Neural cell (in vitro differentiated cells): ENCODE results near the gene HELZ. TPM values are rescaled to one million over a fixed set of nuclear protein-coding genes. Genes with fewer than 3 reads are reported as not detected.

Experiments used
- H2AFZ ChIP-seq: fragments of 200-600, 300-800 bp; sonication (generic), shearing (Covaris generic); 2 replicates; pipeline ENCODE4 v1.6.0; 2014; ENCODE audit warnings: low read depth, mild to moderate bottlenecking, antibody characterized with exemption, low read length, moderate library complexity
- H3F3A ChIP-seq: fragments of 200-600 bp; shearing (Covaris generic); 2 replicates; pipeline ENCODE4 v1.6.1; 2016; ENCODE audit warnings: mild to moderate bottlenecking, moderate library complexity, mixed read lengths, antibody characterized with exemption, low read length; ENCODE audit not compliant: insufficient read depth, poor library complexity, severe bottlenecking
- H3K27ac ChIP-seq: fragments of 200-600, 300-800 bp; sonication (generic), shearing (Covaris generic); 2 replicates; pipeline ENCODE4 v1.5.1; 2014; ENCODE audit warnings: mild to moderate bottlenecking, low read length, moderate library complexity
- H3K27me3 ChIP-seq: fragments of 300-800, 200-600 bp; sonication (generic), shearing (Covaris generic); 2 replicates; pipeline ENCODE4 v1.6.0; 2014; ENCODE audit warnings: mild to moderate bottlenecking, low read depth, low read length, moderate library complexity; ENCODE audit not compliant: insufficient read depth
- H3K36me3 ChIP-seq: fragments of 300-800, 200-600 bp; sonication (generic), shearing (Covaris generic); 2 replicates; pipeline ENCODE4 v1.5.1; 2014; ENCODE audit warnings: mild to moderate bottlenecking, antibody characterized with exemption, low read length, moderate library complexity; ENCODE audit not compliant: insufficient read depth
- H3K4me2 ChIP-seq: fragments of 300-800, 200-600 bp; sonication (generic), shearing (Covaris generic); 2 replicates; pipeline ENCODE4 v1.6.0; 2014; ENCODE audit warnings: mild to moderate bottlenecking, low read length
- H3K4me3 ChIP-seq: fragments of 300-800, 200-600 bp; sonication (generic), shearing (Covaris generic); 2 replicates; pipeline ENCODE4 v1.5.1; 2014; ENCODE audit warnings: mild to moderate bottlenecking, low read length, moderate library complexity
- H3K79me2 ChIP-seq: fragments of 200-600 bp; shearing (Covaris generic); replicated peaks from 2 replicates; pipeline ENCODE4 v1.6.0; 2014; ENCODE audit warnings: mild to moderate bottlenecking, low read length, moderate library complexity; ENCODE audit not compliant: insufficient read depth
- H3K9ac ChIP-seq: fragments of 300-800, 200-600 bp; sonication (generic), shearing (Covaris generic); 2 replicates; pipeline ENCODE4 v1.6.1; 2016; ENCODE audit warnings: mild to moderate bottlenecking, low read length, mixed read lengths
- H3K9me2 ChIP-seq: fragments of 200-600 bp; shearing (Covaris generic); 2 replicates; pipeline ENCODE4 v1.6.1; 2016; ENCODE audit warnings: mild to moderate bottlenecking, low read length, mixed read lengths; ENCODE audit not compliant: insufficient read depth
- H3K9me3 ChIP-seq: fragments of 200-600, 300-800 bp; sonication (generic), shearing (Covaris generic); 2 replicates; pipeline ENCODE4 v1.6.1; 2016; ENCODE audit warnings: mild to moderate bottlenecking, mixed run types, low read length, moderate library complexity, mixed read lengths
- H4K20me1 ChIP-seq: fragments of 200-600 bp; shearing (Covaris generic); 2 replicates; pipeline ENCODE4 v1.6.1; 2016; ENCODE audit warnings: mild to moderate bottlenecking, mixed run types; ENCODE audit not compliant: insufficient read depth
- CTCF ChIP-seq: fragments of 450-650 bp; IDR thresholded peaks from 2 replicates; pipeline ENCODE4 v1.5.1; 2014; ENCODE audit warnings: antibody characterized with exemption, mild to moderate bottlenecking, moderate library complexity; ENCODE audit not compliant: poor library complexity, severe bottlenecking
- EP300 ChIP-seq: fragments of 450-650 bp; conservative IDR thresholded peaks from 2 replicates; pipeline ENCODE4 v1.6.1; 2014; ENCODE audit warnings: antibody characterized with exemption, mild to moderate bottlenecking, moderate library complexity; ENCODE audit not compliant: poor library complexity, severe bottlenecking
- EZH2 ChIP-seq: fragments of 200-600, 300-800 bp; shearing (Covaris generic), sonication (generic); IDR thresholded peaks from 2 replicates; pipeline ENCODE4 v1.6.1; 2014; ENCODE audit warnings: antibody characterized with exemption, low read length, borderline replicate concordance, mild to moderate bottlenecking; ENCODE audit not compliant: insufficient read depth, poor library complexity, severe bottlenecking
- MXI1 ChIP-seq: fragments of 450-650 bp; conservative IDR thresholded peaks from 2 replicates; pipeline ENCODE4 v1.6.1; 2014; ENCODE audit warnings: antibody characterized with exemption, mild to moderate bottlenecking; ENCODE audit not compliant: poor library complexity, severe bottlenecking
- POLR2AphosphoS5 ChIP-seq: IDR thresholded peaks from 2 replicates; pipeline ENCODE4 v1.6.1; 2012
- RAD21 ChIP-seq: fragments of 450-650 bp; conservative IDR thresholded peaks from 2 replicates; pipeline ENCODE4 v1.6.1; 2014; ENCODE audit warnings: antibody characterized with exemption, mild to moderate bottlenecking, moderate library complexity
- REST ChIP-seq: IDR thresholded peaks from 2 replicates; pipeline ENCODE4 v1.6.1; 2012; ENCODE audit warnings: borderline replicate concordance
- SMC3 ChIP-seq: fragments of 450-650 bp; conservative IDR thresholded peaks from 2 replicates; pipeline ENCODE4 v1.6.1; 2014; ENCODE audit warnings: antibody characterized with exemption, mild to moderate bottlenecking, moderate library complexity; ENCODE audit not compliant: poor library complexity
- TAF1 ChIP-seq: IDR thresholded peaks from 2 replicates; pipeline ENCODE4 v1.6.1; 2012; ENCODE audit warnings: low read depth
- polyA plus RNA-seq: library from polyadenylated mRNA; depleted of rRNA; stranded (reverse); fragments of >200 nt; gene quantifications from 2 replicates; pipeline ENCODE4 v1.2.3, GENCODE V29; 2014

Gene HELZ
- polyA plus RNA-seq, 1 donor from 2014 or later, result 11.7 TPM

- no peak overlapping the region for H3K9ac ChIP-seq
- TF ChIP-seq MXI1 (no peak), SMC3 (no peak), CTCF (no peak), TAF1 (no peak), POLR2AphosphoS5 (no peak), REST (no peak), RAD21 (no peak), EZH2 (no peak), EP300 (no peak)
- H3K36me3 ChIP-seq, result peaks cover 21% of the 10 kb centered on the region
- H2AFZ ChIP-seq, result no peak overlapping the region
- no peaks in the 10 kb centered on the region for H3F3A ChIP-seq
- H3K27ac ChIP-seq, result no peak overlapping the region
- no peaks in the 10 kb centered on the region for H4K20me1 ChIP-seq
- no peak overlapping the region for H3K4me2 ChIP-seq
- no peaks in the 10 kb centered on the region for H3K9me3 ChIP-seq
- H3K27me3 ChIP-seq, result no peaks in the 10 kb centered on the region
- H3K79me2 ChIP-seq, result no peaks in the 10 kb centered on the region
- no peaks in the 10 kb centered on the region for H3K9me2 ChIP-seq
- H3K4me3 ChIP-seq, result no peak overlapping the region
Observed at GRCh38 chr17:67113486-67113885, 131.5 kb downstream of the HELZ start.

- Histone ChIP-seq H3K27me3 (no peaks in the 10 kb centered on the region), H3K4me3 (no peak overlapping the region), H3K79me2 (no peaks in the 10 kb centered on the region), H3K9me3 (no peaks in the 10 kb centered on the region), H3F3A (no peaks in the 10 kb centered on the region), H3K4me2 (no peak overlapping the region), H4K20me1 (no peaks in the 10 kb centered on the region), H2AFZ (no peak overlapping the region), H3K9me2 (no peaks in the 10 kb centered on the region), H3K36me3 (peaks cover 17% of the 10 kb centered on the region), H3K9ac (no peak overlapping the region), H3K27ac (no peak overlapping the region)
- TF ChIP-seq POLR2AphosphoS5 (no peak), SMC3 (no peak), MXI1 (no peak), TAF1 (no peak), EZH2 (no peak), EP300 (no peak), CTCF (no peak), RAD21 (no peak), REST (no peak)
Observed at GRCh38 chr17:67111808-67112207, 133.2 kb downstream of the HELZ start.
